T-helper 2 cell treated with Interferon-gamma antibody and Interleukin-4, amounts not matched to agents 5 μg/mL and 100 μg/mL, for 36 hours (primary cell): Measurements from ENCODE around the gene BRWD1.
A peak's percentile ranks its signal among the peaks of the same experiment; 100 is the strongest.

Experiments
- DNase-seq: peaks from one replicate; pipeline ENCODE4 v3.0.0; 2021; ENCODE audit warnings: low spot score
- H3K27ac Mint-ChIP-seq: one replicate; pipeline ENCODE4 v1.8.0; 2021; ENCODE audit warnings: mild to moderate bottlenecking, mixed read lengths
- H3K27me3 Mint-ChIP-seq: one replicate; pipeline ENCODE4 v1.8.0; 2021; ENCODE audit warnings: low read depth, mixed read lengths
- H3K36me3 Mint-ChIP-seq: one replicate; pipeline ENCODE4 v1.8.0; 2021; ENCODE audit warnings: low read depth, mixed read lengths
- H3K4me1 Mint-ChIP-seq: one replicate; pipeline ENCODE4 v1.8.0; 2021; ENCODE audit warnings: low read depth, mixed read lengths
- H3K4me3 Mint-ChIP-seq: one replicate; pipeline ENCODE4 v1.8.0; 2022; ENCODE audit warnings: mild to moderate bottlenecking, moderate library complexity, mixed read lengths
- H3K9me3 Mint-ChIP-seq: one replicate; pipeline ENCODE4 v1.8.0; 2021; ENCODE audit warnings: mixed read lengths

The BRWD1 gene

GRCh38 chr21:39188521-39189139 is 124.8 kb downstream of the BRWD1 start:
- Mint-ChIP-seq H3K27ac (no peak overlapping the region), H3K4me3 (no peak overlapping the region), H3K9me3 (no peaks in the 10 kb centered on the region), H3K36me3 (peaks cover 23% of the 10 kb centered on the region), H3K4me1 (peaks cover 44% of the 10 kb centered on the region), H3K27me3 (no peaks in the 10 kb centered on the region)
- no peak for DNase-seq

- Mint-ChIP-seq H3K4me1 (peaks cover 47% of the 10 kb centered on the region), H3K4me3 (no peak overlapping the region), H3K36me3 (peaks cover 22% of the 10 kb centered on the region), H3K27me3 (no peaks in the 10 kb centered on the region), H3K27ac (no peak overlapping the region), H3K9me3 (no peaks in the 10 kb centered on the region)
- DNase-seq: no peak
Observed at GRCh38 chr21:39187141-39187540, 126.3 kb downstream of the BRWD1 start.

- H3K4me1 Mint-ChIP-seq: peaks cover 52% of the 10 kb centered on the region
- H3K27ac Mint-ChIP-seq: no peak overlapping the region
- peaks cover 20% of the 10 kb centered on the region for H3K36me3 Mint-ChIP-seq
- H3K9me3 Mint-ChIP-seq: no peaks in the 10 kb centered on the region
- DNase-seq: no peak
- no peak overlapping the region for H3K4me3 Mint-ChIP-seq
- H3K27me3 Mint-ChIP-seq: no peaks in the 10 kb centered on the region
Observed at GRCh38 chr21:39186676-39187075, 126.8 kb downstream of the BRWD1 start.

GRCh38 chr21:39185157-39185556 is 128.3 kb downstream of the BRWD1 start:
- H3K27me3 Mint-ChIP-seq: no peaks in the 10 kb centered on the region
- peak overlapping the region; percentile 98 for H3K4me3 Mint-ChIP-seq
- H3K9me3 Mint-ChIP-seq: no peaks in the 10 kb centered on the region
- peaks cover 53% of the 10 kb centered on the region for H3K4me1 Mint-ChIP-seq
- peaks cover 22% of the 10 kb centered on the region for H3K36me3 Mint-ChIP-seq
- DNase-seq: no peak
- H3K27ac Mint-ChIP-seq: peak overlapping the region; percentile 6

GRCh38 chr21:39184050-39184980 is 129.1 kb downstream of the BRWD1 start:
- Mint-ChIP-seq H3K36me3 (peaks cover 28% of the 10 kb centered on the region), H3K27me3 (no peaks in the 10 kb centered on the region), H3K9me3 (no peaks in the 10 kb centered on the region), H3K4me3 (peak overlapping the region; percentile 98), H3K27ac (peak overlapping the region; percentile 97), H3K4me1 (peaks cover 58% of the 10 kb centered on the region)
- DNase-seq: no peak

- DNase-seq: peak; percentile 93
- peak within 1 kb of the TSS; percentile 98 for H3K4me3 Mint-ChIP-seq
- peaks cover 59% of the 10 kb centered on the region for H3K4me1 Mint-ChIP-seq
- H3K36me3 Mint-ChIP-seq: peaks cover 32% of the 10 kb centered on the region
- H3K9me3 Mint-ChIP-seq: no peaks in the 10 kb centered on the region
- no peaks in the 10 kb centered on the region for H3K27me3 Mint-ChIP-seq
- H3K27ac Mint-ChIP-seq: peak within 1 kb of the TSS; percentile 97
Observed at GRCh38 chr21:39183272-39184049, 130.0 kb downstream of the BRWD1 start, which contains the start of gene PSMG1. TSS of gene PSMG1 (minus strand) at chr21:39183451. CDS start at chr21:39183385, 66 bp downstream.

GRCh38 chr21:39182484-39183271 is 130.8 kb downstream of the BRWD1 start:
- Mint-ChIP-seq H3K27ac (peak overlapping the region; percentile 97), H3K4me3 (peak overlapping the region; percentile 98), H3K4me1 (peaks cover 57% of the 10 kb centered on the region), H3K36me3 (peaks cover 33% of the 10 kb centered on the region), H3K27me3 (no peaks in the 10 kb centered on the region), H3K9me3 (no peaks in the 10 kb centered on the region)
- no peak for DNase-seq

- DNase-seq: no peak
- H3K4me3 Mint-ChIP-seq: peak overlapping the region; percentile 98
- H3K27ac Mint-ChIP-seq: peak overlapping the region; percentile 97
- H3K27me3 Mint-ChIP-seq: no peaks in the 10 kb centered on the region
- no peaks in the 10 kb centered on the region for H3K9me3 Mint-ChIP-seq
- peaks cover 53% of the 10 kb centered on the region for H3K4me1 Mint-ChIP-seq
- H3K36me3 Mint-ChIP-seq: peaks cover 33% of the 10 kb centered on the region
Observed at GRCh38 chr21:39182016-39182415, 131.4 kb downstream of the BRWD1 start.

GRCh38 chr21:39181205-39181818 is 132.1 kb downstream of the BRWD1 start:
- H3K9me3 Mint-ChIP-seq: no peaks in the 10 kb centered on the region
- H3K36me3 Mint-ChIP-seq: peaks cover 33% of the 10 kb centered on the region
- peak overlapping the region; percentile 97 for H3K27ac Mint-ChIP-seq
- H3K4me3 Mint-ChIP-seq: peak overlapping the region; percentile 98
- no peak for DNase-seq
- H3K27me3 Mint-ChIP-seq: no peaks in the 10 kb centered on the region
- H3K4me1 Mint-ChIP-seq: peaks cover 48% of the 10 kb centered on the region

- DNase-seq: no peak
- H3K4me1 Mint-ChIP-seq: peaks cover 50% of the 10 kb centered on the region
- peak overlapping the region; percentile 57 for H3K4me3 Mint-ChIP-seq
- no peaks in the 10 kb centered on the region for H3K27me3 Mint-ChIP-seq
- H3K27ac Mint-ChIP-seq: peak overlapping the region; percentile 45
- H3K9me3 Mint-ChIP-seq: no peaks in the 10 kb centered on the region
- H3K36me3 Mint-ChIP-seq: peaks cover 38% of the 10 kb centered on the region
Observed at GRCh38 chr21:39180429-39181019, 132.9 kb downstream of the BRWD1 start.

- Mint-ChIP-seq H3K4me3 (no peak overlapping the region), H3K36me3 (peaks cover 44% of the 10 kb centered on the region), H3K9me3 (no peaks in the 10 kb centered on the region), H3K4me1 (peaks cover 37% of the 10 kb centered on the region), H3K27me3 (no peaks in the 10 kb centered on the region), H3K27ac (no peak overlapping the region)
- no peak for DNase-seq
Observed at GRCh38 chr21:39178421-39178820, 135.0 kb downstream of the BRWD1 start.

GRCh38 chr21:39176271-39176709 is 137.1 kb downstream of the BRWD1 start:
- H3K27me3 Mint-ChIP-seq: no peaks in the 10 kb centered on the region
- peaks cover 26% of the 10 kb centered on the region for H3K4me1 Mint-ChIP-seq
- H3K9me3 Mint-ChIP-seq: no peaks in the 10 kb centered on the region
- H3K4me3 Mint-ChIP-seq: no peak overlapping the region
- DNase-seq: no peak
- H3K36me3 Mint-ChIP-seq: peaks cover 52% of the 10 kb centered on the region
- no peak overlapping the region for H3K27ac Mint-ChIP-seq
